ENCODE data around the gene CDH26. TPM values are rescaled to one million over a fixed set of nuclear protein-coding genes. Genes with fewer than 3 reads are reported as not detected.

Gene CDH26
- total RNA-seq, 2 experiments from 2014 or later = 0.19 to 0.36 TPM

DNA sequence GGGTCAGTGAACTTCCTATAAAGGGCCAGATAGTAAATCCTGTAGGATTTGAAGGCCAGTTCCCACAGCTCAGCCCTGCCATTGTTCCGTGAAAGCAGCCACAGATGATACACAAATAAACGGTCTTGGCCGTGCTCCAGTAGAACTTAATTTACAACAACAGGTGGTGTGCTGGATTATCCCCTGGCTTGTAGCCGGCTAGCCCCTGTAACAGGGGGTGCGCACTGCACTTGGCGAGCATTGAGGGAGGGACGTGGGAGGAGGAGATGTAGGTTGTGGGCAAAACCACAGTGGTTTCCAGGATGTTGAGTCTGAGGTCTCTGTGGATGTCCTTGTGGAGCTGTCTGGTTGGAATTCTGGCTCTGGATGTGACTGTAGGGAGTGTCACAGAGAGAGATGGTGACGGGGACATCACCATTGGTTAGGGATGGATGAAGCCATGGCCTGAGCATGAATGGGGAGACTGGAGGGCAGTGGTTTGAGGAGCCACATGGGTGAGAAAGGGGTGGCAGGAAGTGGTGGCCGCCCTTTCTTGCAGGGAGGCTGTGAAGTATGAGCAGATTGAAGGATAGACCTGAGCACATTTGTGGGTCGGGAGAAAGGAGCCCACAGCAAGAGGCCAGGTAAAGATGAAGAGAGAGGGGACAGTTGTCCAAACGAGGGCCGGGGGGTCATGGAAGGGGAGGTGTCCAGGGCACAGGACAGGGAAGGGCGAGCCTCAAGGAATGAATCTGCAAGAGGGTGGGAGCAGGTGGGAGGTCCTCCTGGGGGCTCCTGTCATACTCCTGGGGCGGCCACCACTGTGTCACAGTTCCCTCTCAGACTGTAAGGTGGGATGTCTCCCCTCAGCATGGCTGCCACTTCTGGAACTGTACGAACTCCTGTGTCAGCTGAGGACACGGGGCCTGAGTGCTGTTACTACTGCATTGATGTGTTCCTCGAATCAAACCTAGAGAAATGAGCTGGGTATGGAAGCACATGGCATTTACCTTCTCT, 53.6 kb downstream of the CDH26 start:
- TF ChIP-seq, protein P1, sequence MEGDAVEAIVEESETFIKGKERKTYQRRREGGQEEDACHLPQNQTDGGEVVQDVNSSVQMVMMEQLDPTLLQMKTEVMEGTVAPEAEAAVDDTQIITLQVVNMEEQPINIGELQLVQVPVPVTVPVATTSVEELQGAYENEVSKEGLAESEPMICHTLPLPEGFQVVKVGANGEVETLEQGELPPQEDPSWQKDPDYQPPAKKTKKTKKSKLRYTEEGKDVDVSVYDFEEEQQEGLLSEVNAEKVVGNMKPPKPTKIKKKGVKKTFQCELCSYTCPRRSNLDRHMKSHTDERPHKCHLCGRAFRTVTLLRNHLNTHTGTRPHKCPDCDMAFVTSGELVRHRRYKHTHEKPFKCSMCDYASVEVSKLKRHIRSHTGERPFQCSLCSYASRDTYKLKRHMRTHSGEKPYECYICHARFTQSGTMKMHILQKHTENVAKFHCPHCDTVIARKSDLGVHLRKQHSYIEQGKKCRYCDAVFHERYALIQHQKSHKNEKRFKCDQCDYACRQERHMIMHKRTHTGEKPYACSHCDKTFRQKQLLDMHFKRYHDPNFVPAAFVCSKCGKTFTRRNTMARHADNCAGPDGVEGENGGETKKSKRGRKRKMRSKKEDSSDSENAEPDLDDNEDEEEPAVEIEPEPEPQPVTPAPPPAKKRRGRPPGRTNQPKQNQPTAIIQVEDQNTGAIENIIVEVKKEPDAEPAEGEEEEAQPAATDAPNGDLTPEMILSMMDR (conservative IDR thresholded peaks at IDR 0.05; ENCODE audit: low read length) = no peak
- no peak for TF ChIP-seq EZH2phosphoT487 (IDR thresholded peaks at IDR 0.05; ENCODE audit: borderline replicate concordance, low read depth, low read length)
- H3K27ac ChIP-seq (ENCODE audit: low read depth, low read length, poor library complexity, severe bottlenecking) = no peak overlapping the region
- intact Hi-C loops (cut with micrococcal nuclease; ENCODE audit: unreplicated experiment) = no loop called here
- ChIA-PET POLR2A (no interaction called here), CTCF (ENCODE audit: unreplicated experiment) (no interaction called here)
- H3K4me2 ChIP-seq (ENCODE audit: low read length) = no peak overlapping the region
- no TSS peak for BruUV-seq (replicated peaks)
- H2AFZ ChIP-seq (ENCODE audit: low read length) = no peak overlapping the region
- H3K4me3 ChIP-seq (ENCODE audit: low read depth, low read length, poor library complexity, severe bottlenecking) = no peak overlapping the region
- H3K9me2 ChIP-seq (ENCODE audit: insufficient read depth, low read length) = no peaks in the 10 kb centered on the region
- no peaks in the 10 kb centered on the region for H3K79me2 ChIP-seq (ENCODE audit: insufficient read depth, low read depth, low read length)
- no peak for DNase-seq (ENCODE audit: low spot score)
- no peaks in the 10 kb centered on the region for H3K4me1 ChIP-seq (ENCODE audit: insufficient read depth, low read length, poor library complexity, severe bottlenecking)
- H4K20me1 ChIP-seq (ENCODE audit: insufficient read depth, low read length) = no peaks in the 10 kb centered on the region
- H3K36me3 ChIP-seq (ENCODE audit: insufficient read depth, low read length) = no peaks in the 10 kb centered on the region
- H3K9me3 ChIP-seq (ENCODE audit: low read length) = 0 out of 2 replicates have a peak, but pooled peaks cover 10% of the 10 kb centered on the region

DNA sequence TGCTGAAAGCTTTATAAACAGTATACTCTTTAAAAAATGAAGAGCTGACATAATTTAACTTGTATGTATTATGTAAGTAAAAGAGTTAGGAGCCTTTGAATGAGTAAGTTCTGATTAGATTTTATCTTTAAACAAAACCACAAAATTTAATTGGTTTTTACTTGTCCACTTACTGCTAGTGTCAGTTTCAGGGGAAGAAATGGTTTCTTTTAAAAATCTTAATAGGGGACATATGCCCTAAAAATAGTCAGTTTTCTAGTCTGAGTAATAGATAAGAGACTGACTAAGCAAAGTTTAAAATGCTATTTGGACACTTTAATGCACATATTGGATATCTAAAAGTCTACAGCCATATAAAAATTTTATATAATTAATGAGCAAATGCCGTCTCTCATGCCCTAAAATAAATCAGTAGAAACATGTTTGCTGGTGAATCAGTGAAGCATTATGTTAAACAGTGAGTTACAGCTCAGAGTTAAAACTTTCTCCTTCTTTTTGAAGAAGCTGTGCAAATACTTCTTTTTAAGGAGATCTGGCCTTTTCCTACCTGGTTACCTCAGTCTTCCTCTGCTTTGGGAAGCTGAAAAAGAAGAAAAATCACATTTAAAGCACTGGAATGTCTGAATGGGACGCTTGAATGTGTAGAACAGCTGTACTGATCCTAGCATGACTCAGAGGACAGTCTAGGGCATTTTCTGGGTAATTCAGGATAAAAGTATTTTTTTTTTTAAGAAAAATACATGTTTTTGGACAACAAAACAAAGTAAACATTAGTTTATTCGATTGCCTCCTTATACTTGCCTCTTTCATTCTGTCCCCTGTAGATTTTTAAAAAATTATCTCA, 55.3 kb downstream of the CDH26 start:
- CTCF ChIA-PET (ENCODE audit: unreplicated experiment) = no interaction called here
- POLR2A ChIA-PET = no interaction called here

More for the DNA sequence above, 55.3 kb downstream of the CDH26 start:
- no peak for DNase-seq (ENCODE audit: low spot score)
- Histone ChIP-seq H3K4me1 (ENCODE audit: insufficient read depth, low read length, poor library complexity, severe bottlenecking) (no peaks in the 10 kb centered on the region), H3K27ac (ENCODE audit: low read depth, low read length, poor library complexity, severe bottlenecking) (no peak overlapping the region), H2AFZ (ENCODE audit: low read length) (no peak overlapping the region), H3K9me3 (ENCODE audit: low read length) (0 out of 2 replicates have a peak, but pooled peaks cover 10% of the 10 kb centered on the region), H3K79me2 (ENCODE audit: insufficient read depth, low read depth, low read length) (no peaks in the 10 kb centered on the region), H3K9me2 (ENCODE audit: insufficient read depth, low read length) (no peaks in the 10 kb centered on the region), H3K36me3 (ENCODE audit: insufficient read depth, low read length) (no peaks in the 10 kb centered on the region), H3K4me2 (ENCODE audit: low read length) (no peak overlapping the region), H3K4me3 (ENCODE audit: low read depth, low read length, poor library complexity, severe bottlenecking) (no peak overlapping the region), H4K20me1 (ENCODE audit: insufficient read depth, low read length) (no peaks in the 10 kb centered on the region)
- no TSS peak for BruUV-seq (replicated peaks)
- TF ChIP-seq, protein P1 (conservative IDR thresholded peaks at IDR 0.05; ENCODE audit: low read length) = no peak
- TF ChIP-seq EZH2phosphoT487 (IDR thresholded peaks at IDR 0.05; ENCODE audit: borderline replicate concordance, low read depth, low read length) = no peak
- intact Hi-C loops (cut with micrococcal nuclease; ENCODE audit: unreplicated experiment) = no loop called here

Measured in OCI-LY7 (cell line).